Measurements from ENCODE around the gene PEX5L.
A peak's percentile ranks its signal among the peaks of the same experiment; 100 is the strongest.

The PEX5L gene

DNA sequence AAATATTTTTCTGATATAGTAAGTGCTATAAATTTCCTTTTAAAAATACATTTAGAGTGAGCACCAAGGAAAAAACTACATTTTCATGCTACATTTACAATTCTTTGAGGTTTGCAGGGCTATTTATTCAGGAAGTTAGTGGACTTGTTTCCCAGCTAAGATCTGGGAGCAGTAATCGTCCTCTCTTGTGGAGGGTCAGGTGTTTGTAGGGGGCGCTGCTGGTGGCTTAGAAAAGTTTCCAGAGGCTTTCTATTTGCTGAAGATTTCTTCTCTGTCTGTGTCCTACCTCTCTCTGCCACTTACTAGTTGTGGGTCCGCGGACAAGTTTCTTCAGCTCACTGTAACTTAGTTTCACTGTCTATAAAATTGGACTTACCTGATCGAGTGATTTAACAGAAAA, 163.9 kb downstream of the PEX5L start:
- Histone ChIP-seq H3K79me2 (ENCODE audit: control insufficient read depth, insufficient read depth, low read length) (no peaks in the 10 kb centered on the region), H2BK15ac (replicated peaks; ENCODE audit: low read depth) (no peak overlapping the region), H4K5ac (ENCODE audit: low read length) (no peak overlapping the region), H3K4me2 (ENCODE audit: low read length) (no peak overlapping the region), H3K23ac (ENCODE audit: low read length) (no peak overlapping the region), H2AK5ac (ENCODE audit: low read length) (no peak overlapping the region), H3K27me3 (ENCODE audit: insufficient read depth, low read length, poor library complexity) (no peaks in the 10 kb centered on the region), H3K4me3 (ENCODE audit: low read length) (no peak overlapping the region), H2BK5ac (ENCODE audit: low read length) (no peak overlapping the region), H4K8ac (ENCODE audit: low read depth, low read length) (no peak overlapping the region), H2BK120ac (ENCODE audit: low read depth, low read length) (no peak overlapping the region), H3K18ac (ENCODE audit: low read length) (no peak overlapping the region), H3K9ac (ENCODE audit: low read length) (no peak overlapping the region), H3K27ac (ENCODE audit: low read depth, low read length) (no peak overlapping the region), H3K79me1 (ENCODE audit: low read length) (no peaks in the 10 kb centered on the region), H3K4me1 (ENCODE audit: control insufficient read depth, low read depth, low read length) (peaks cover 4% of the 10 kb centered on the region), H3K4ac (ENCODE audit: low read depth, low read length) (no peak overlapping the region), H3K56ac (ENCODE audit: low read length) (no peak overlapping the region), H3K36me3 (ENCODE audit: control insufficient read depth, insufficient read depth, low read length) (no peaks in the 10 kb centered on the region)
- WGBS (ENCODE audit: extremely low coverage, insufficient coverage, low lambda C conversion rate): no CpG with 5 or more reads among the region's 5 CpGs
- peak; percentile 63 for DNase-seq

DNA sequence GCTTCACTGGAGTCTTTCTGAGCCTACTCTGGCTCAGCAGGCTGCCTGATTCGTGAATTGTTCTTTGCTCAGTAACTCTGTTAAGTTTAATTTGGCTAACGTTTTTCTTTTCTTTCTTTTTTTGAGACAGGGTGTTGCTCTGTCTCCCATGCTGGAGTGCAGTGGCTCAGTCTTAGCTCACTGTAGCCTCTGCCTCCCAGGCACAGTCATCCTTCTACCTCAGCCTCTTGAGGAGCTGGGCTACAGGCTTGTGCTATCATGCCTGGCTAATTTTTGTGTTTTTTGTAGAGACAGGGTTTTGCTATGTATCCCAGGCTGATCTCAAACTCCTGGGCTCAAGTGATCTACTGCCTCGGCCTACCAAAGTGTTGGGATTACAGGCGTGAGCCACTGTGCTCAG, 165.0 kb downstream of the PEX5L start:
- Histone ChIP-seq H3K4me3 (ENCODE audit: low read length) (no peak overlapping the region), H3K36me3 (ENCODE audit: control insufficient read depth, insufficient read depth, low read length) (no peaks in the 10 kb centered on the region), H4K8ac (ENCODE audit: low read depth, low read length) (no peak overlapping the region), H3K79me1 (ENCODE audit: low read length) (no peaks in the 10 kb centered on the region), H3K56ac (ENCODE audit: low read length) (peak overlapping the region; percentile 51), H3K27me3 (ENCODE audit: insufficient read depth, low read length, poor library complexity) (no peaks in the 10 kb centered on the region), H3K4me2 (ENCODE audit: low read length) (no peak overlapping the region), H3K23ac (ENCODE audit: low read length) (no peak overlapping the region), H3K4me1 (ENCODE audit: control insufficient read depth, low read depth, low read length) (peaks cover 4% of the 10 kb centered on the region), H2BK15ac (replicated peaks; ENCODE audit: low read depth) (no peak overlapping the region), H3K79me2 (ENCODE audit: control insufficient read depth, insufficient read depth, low read length) (no peaks in the 10 kb centered on the region), H3K18ac (ENCODE audit: low read length) (peak overlapping the region; percentile 22), H3K9ac (ENCODE audit: low read length) (no peak overlapping the region), H3K4ac (ENCODE audit: low read depth, low read length) (no peak overlapping the region), H3K27ac (ENCODE audit: low read depth, low read length) (no peak overlapping the region), H4K5ac (ENCODE audit: low read length) (no peak overlapping the region), H2AK5ac (ENCODE audit: low read length) (no peak overlapping the region), H2BK120ac (ENCODE audit: low read depth, low read length) (no peak overlapping the region), H2BK5ac (ENCODE audit: low read length) (no peak overlapping the region)
- DNase-seq: no peak
- WGBS (ENCODE audit: extremely low coverage, insufficient coverage, low lambda C conversion rate): no CpG with 5 or more reads among the region's 4 CpGs

DNA sequence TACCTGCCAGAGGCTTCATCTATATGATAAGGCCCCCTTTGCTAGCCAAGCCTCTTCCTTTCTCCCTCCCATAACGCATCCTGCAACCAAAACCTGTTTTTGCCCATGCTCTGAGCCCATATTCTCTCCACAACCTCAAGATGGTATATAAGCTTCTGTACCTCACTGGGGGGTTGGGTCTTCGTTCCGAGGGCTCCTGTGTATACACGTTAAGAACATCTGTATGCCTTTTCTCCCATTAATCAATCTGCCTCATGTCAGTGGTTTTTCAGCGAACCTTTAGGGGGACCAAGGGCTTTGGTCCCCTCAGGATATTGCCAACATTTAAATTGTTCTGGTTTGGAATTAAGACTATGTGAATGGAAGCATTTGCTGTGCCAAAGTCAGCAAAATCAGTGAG, 168.0 kb downstream of the PEX5L start:
- no peaks in the 10 kb centered on the region for H3K36me3 ChIP-seq (ENCODE audit: control insufficient read depth, insufficient read depth, low read length)
- peak overlapping the region; percentile 77 for H3K4ac ChIP-seq (ENCODE audit: low read depth, low read length)
- H2AK5ac ChIP-seq (ENCODE audit: low read length): no peak overlapping the region
- peaks cover 6% of the 10 kb centered on the region for H3K4me1 ChIP-seq (ENCODE audit: control insufficient read depth, low read depth, low read length)
- peak overlapping the region; percentile 86 for H2BK5ac ChIP-seq (ENCODE audit: low read length)
- WGBS (ENCODE audit: extremely low coverage, insufficient coverage, low lambda C conversion rate): no CpG with 5 or more reads among the region's 5 CpGs
- no peak overlapping the region for H2BK15ac ChIP-seq (replicated peaks; ENCODE audit: low read depth)
- no peak overlapping the region for H3K4me3 ChIP-seq (ENCODE audit: low read length)
- no peaks in the 10 kb centered on the region for H3K79me1 ChIP-seq (ENCODE audit: low read length)
- no peak overlapping the region for H4K8ac ChIP-seq (ENCODE audit: low read depth, low read length)
- H3K27ac ChIP-seq (ENCODE audit: low read depth, low read length): peak overlapping the region; percentile 68
- H3K23ac ChIP-seq (ENCODE audit: low read length): no peak overlapping the region
- H3K9ac ChIP-seq (ENCODE audit: low read length): no peak overlapping the region
- no peaks in the 10 kb centered on the region for H3K27me3 ChIP-seq (ENCODE audit: insufficient read depth, low read length, poor library complexity)
- H2BK120ac ChIP-seq (ENCODE audit: low read depth, low read length): no peak overlapping the region
- H3K79me2 ChIP-seq (ENCODE audit: control insufficient read depth, insufficient read depth, low read length): no peaks in the 10 kb centered on the region
- DNase-seq: no peak
- peak overlapping the region; percentile 84 for H4K5ac ChIP-seq (ENCODE audit: low read length)
- H3K18ac ChIP-seq (ENCODE audit: low read length): peak overlapping the region; percentile 72
- peak overlapping the region; percentile 79 for H3K56ac ChIP-seq (ENCODE audit: low read length)
- no peak overlapping the region for H3K4me2 ChIP-seq (ENCODE audit: low read length)

DNA sequence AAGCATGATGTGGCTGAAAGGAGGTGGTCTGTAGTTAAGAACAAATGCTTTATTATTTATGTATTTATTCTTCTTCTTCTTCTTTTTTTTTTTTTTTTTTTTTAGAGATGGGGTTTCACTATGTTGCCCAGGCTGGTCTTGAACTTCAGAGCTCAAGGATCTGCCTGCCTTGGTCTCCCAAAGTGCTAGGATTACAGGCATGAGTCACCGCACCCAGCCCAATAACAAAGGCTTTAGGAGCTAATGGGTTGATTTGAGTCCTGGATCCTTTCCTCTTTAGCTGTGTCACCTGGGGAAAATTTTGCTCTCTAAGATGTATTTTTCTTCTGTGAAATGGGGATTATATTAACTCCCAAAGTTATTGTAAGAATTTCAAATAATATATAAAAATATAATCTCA, 168.8 kb downstream of the PEX5L start:
- H3K36me3 ChIP-seq (ENCODE audit: control insufficient read depth, insufficient read depth, low read length): no peaks in the 10 kb centered on the region
- H3K79me2 ChIP-seq (ENCODE audit: control insufficient read depth, insufficient read depth, low read length): no peaks in the 10 kb centered on the region
- no peak overlapping the region for H2AK5ac ChIP-seq (ENCODE audit: low read length)
- H3K27me3 ChIP-seq (ENCODE audit: insufficient read depth, low read length, poor library complexity): no peaks in the 10 kb centered on the region
- no peak overlapping the region for H4K5ac ChIP-seq (ENCODE audit: low read length)
- peak; percentile 55 for DNase-seq
- no peak overlapping the region for H2BK5ac ChIP-seq (ENCODE audit: low read length)
- H3K27ac ChIP-seq (ENCODE audit: low read depth, low read length): no peak overlapping the region
- H3K23ac ChIP-seq (ENCODE audit: low read length): no peak overlapping the region
- H3K4me2 ChIP-seq (ENCODE audit: low read length): no peak overlapping the region
- no peak overlapping the region for H3K18ac ChIP-seq (ENCODE audit: low read length)
- WGBS (ENCODE audit: extremely low coverage, insufficient coverage, low lambda C conversion rate): no CpG with 5 or more reads among the region's 1 CpG
- no peak overlapping the region for H3K4ac ChIP-seq (ENCODE audit: low read depth, low read length)
- no peak overlapping the region for H3K9ac ChIP-seq (ENCODE audit: low read length)
- no peak overlapping the region for H3K56ac ChIP-seq (ENCODE audit: low read length)
- H4K8ac ChIP-seq (ENCODE audit: low read depth, low read length): no peak overlapping the region
- H3K4me1 ChIP-seq (ENCODE audit: control insufficient read depth, low read depth, low read length): peaks cover 6% of the 10 kb centered on the region
- no peaks in the 10 kb centered on the region for H3K79me1 ChIP-seq (ENCODE audit: low read length)
- H2BK15ac ChIP-seq (replicated peaks; ENCODE audit: low read depth): no peak overlapping the region
- no peak overlapping the region for H3K4me3 ChIP-seq (ENCODE audit: low read length)
- no peak overlapping the region for H2BK120ac ChIP-seq (ENCODE audit: low read depth, low read length)

DNA sequence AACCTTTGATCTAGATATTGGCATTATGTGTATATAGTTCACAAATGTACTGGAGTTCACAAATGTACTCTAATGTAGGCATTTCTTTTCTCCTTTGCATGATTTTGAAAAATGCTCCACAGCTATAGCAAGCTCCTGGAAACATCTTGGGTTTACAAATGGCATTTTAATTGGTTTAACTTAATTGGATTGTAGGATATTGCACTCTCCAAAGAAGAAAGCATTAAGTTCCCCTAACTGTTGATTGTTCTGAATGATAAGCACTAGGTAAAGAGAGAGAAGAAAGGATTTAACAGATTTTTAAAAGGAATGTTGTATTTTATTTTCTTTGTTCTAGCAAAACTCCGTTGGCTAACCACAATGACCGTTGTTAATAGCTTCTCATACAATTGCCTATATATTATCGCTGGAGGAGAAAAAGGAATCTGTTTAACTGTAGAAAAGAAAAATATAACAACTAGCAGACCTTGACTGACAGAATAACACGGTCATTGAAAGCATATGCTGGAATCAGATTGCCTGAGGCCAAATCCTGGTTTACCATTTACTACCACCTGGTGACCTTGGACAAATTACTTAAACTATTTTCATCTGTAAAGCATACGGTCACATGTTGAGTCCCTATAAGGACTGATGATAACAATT, 170.8 kb downstream of the PEX5L start:
- Histone ChIP-seq H4K8ac (ENCODE audit: low read depth, low read length) (no peak overlapping the region), H3K4me2 (ENCODE audit: low read length) (no peak overlapping the region), H3K79me2 (ENCODE audit: control insufficient read depth, insufficient read depth, low read length) (no peaks in the 10 kb centered on the region), H3K36me3 (ENCODE audit: control insufficient read depth, insufficient read depth, low read length) (no peaks in the 10 kb centered on the region), H4K5ac (ENCODE audit: low read length) (no peak overlapping the region), H3K9ac (ENCODE audit: low read length) (no peak overlapping the region), H3K79me1 (ENCODE audit: low read length) (no peaks in the 10 kb centered on the region), H2BK15ac (replicated peaks; ENCODE audit: low read depth) (no peak overlapping the region), H3K23ac (ENCODE audit: low read length) (no peak overlapping the region), H2BK120ac (ENCODE audit: low read depth, low read length) (no peak overlapping the region), H3K27me3 (ENCODE audit: insufficient read depth, low read length, poor library complexity) (no peaks in the 10 kb centered on the region), H2AK5ac (ENCODE audit: low read length) (no peak overlapping the region), H3K4me3 (ENCODE audit: low read length) (no peak overlapping the region), H3K27ac (ENCODE audit: low read depth, low read length) (peak overlapping the region; percentile 49), H3K18ac (ENCODE audit: low read length) (no peak overlapping the region), H3K4ac (ENCODE audit: low read depth, low read length) (no peak overlapping the region), H3K4me1 (ENCODE audit: control insufficient read depth, low read depth, low read length) (peaks cover 6% of the 10 kb centered on the region), H3K56ac (ENCODE audit: low read length) (no peak overlapping the region), H2BK5ac (ENCODE audit: low read length) (no peak overlapping the region)
- no CpG with 5 or more reads among the region's 5 CpGs for WGBS (ENCODE audit: extremely low coverage, insufficient coverage, low lambda C conversion rate)
- DNase-seq: peak; percentile 62

- no peak overlapping the region for H3K4ac ChIP-seq (ENCODE audit: low read depth, low read length)
- no peak overlapping the region for H2BK5ac ChIP-seq (ENCODE audit: low read length)
- H3K4me2 ChIP-seq (ENCODE audit: low read length): no peak overlapping the region
- no peak for DNase-seq
- H2AK5ac ChIP-seq (ENCODE audit: low read length): no peak overlapping the region
- no peak overlapping the region for H3K56ac ChIP-seq (ENCODE audit: low read length)
- H3K23ac ChIP-seq (ENCODE audit: low read length): no peak overlapping the region
- no peak overlapping the region for H4K8ac ChIP-seq (ENCODE audit: low read depth, low read length)
- no peak overlapping the region for H2BK15ac ChIP-seq (replicated peaks; ENCODE audit: low read depth)
- H3K27ac ChIP-seq (ENCODE audit: low read depth, low read length): no peak overlapping the region
- H3K4me3 ChIP-seq (ENCODE audit: low read length): no peak overlapping the region
- H3K18ac ChIP-seq (ENCODE audit: low read length): no peak overlapping the region
- H3K79me2 ChIP-seq (ENCODE audit: control insufficient read depth, insufficient read depth, low read length): no peaks in the 10 kb centered on the region
- H2BK120ac ChIP-seq (ENCODE audit: low read depth, low read length): no peak overlapping the region
- no peak overlapping the region for H4K5ac ChIP-seq (ENCODE audit: low read length)
- H3K27me3 ChIP-seq (ENCODE audit: insufficient read depth, low read length, poor library complexity): no peaks in the 10 kb centered on the region
- no CpG with 5 or more reads among the region's 4 CpGs for WGBS (ENCODE audit: extremely low coverage, insufficient coverage, low lambda C conversion rate)
- H3K4me1 ChIP-seq (ENCODE audit: control insufficient read depth, low read depth, low read length): peaks cover 3% of the 10 kb centered on the region
- no peaks in the 10 kb centered on the region for H3K36me3 ChIP-seq (ENCODE audit: control insufficient read depth, insufficient read depth, low read length)
- no peaks in the 10 kb centered on the region for H3K79me1 ChIP-seq (ENCODE audit: low read length)
- no peak overlapping the region for H3K9ac ChIP-seq (ENCODE audit: low read length)
These were observed 174.8 kb downstream of the PEX5L start for GRCh38 chr3:179861953-179862352.
